HL-60/S4 (cell line): ENCODE results near the gene ATG5.

Experiments used
- in situ Hi-C: fragments of 300-500 bp; cut with MboI; formaldehyde crosslinking; loops from 2 replicates; pipeline ENCODE4 v1.14.3; 2022; ENCODE audit warnings: low sequenced_read_pairs

ATG5 gene

DNA sequence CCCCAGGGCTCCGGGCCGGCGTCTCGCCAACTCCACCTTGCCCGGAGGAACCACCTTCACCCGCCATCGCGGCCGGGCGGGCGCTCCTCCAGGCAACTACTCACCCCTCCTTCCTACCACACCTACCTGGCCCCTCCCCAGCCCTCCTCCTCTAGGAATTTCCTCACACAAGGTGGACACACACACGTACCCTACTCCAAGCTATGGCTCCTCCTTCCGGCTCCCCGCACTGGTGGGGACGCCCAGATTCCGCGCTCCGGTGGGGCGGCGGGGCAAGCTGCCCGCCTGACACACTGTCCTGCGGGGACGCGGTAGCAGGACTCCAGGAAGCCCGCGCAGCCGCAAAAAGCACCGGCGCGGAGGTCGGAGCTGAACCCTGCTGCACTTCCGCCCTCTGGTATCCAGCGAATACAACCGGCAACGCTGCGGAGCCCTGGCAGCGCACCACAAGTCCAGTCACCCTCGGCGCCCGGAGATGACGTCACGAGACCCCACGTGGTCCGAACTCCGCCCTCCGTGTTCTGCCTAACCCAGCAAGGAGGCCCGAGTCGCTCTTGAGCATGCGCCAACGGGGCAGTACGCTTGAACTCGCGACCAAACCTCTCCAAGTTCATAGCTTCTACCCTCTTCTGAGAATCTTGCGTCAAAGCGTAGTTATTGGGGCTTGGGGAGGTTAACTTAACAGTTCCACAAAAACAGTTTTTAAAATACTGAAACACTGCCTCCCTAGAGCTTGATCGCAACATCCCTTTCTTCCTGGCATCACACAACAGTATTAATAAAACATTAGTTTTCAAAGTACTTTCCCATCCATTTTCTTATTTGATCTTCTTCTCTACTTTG lies at the start of gene ATG5:
Gene ATG5, minus strand, starts transcription at position 425 of the 843 bp plus-strand sequence. CDS start 9,552 bp downstream, outside the sequence.
- in situ Hi-C loops, result loop anchor here (25.0 kb wide), 1 partner anchor 237 kb away; no protein-coding TSS in a partner anchor

DNA sequence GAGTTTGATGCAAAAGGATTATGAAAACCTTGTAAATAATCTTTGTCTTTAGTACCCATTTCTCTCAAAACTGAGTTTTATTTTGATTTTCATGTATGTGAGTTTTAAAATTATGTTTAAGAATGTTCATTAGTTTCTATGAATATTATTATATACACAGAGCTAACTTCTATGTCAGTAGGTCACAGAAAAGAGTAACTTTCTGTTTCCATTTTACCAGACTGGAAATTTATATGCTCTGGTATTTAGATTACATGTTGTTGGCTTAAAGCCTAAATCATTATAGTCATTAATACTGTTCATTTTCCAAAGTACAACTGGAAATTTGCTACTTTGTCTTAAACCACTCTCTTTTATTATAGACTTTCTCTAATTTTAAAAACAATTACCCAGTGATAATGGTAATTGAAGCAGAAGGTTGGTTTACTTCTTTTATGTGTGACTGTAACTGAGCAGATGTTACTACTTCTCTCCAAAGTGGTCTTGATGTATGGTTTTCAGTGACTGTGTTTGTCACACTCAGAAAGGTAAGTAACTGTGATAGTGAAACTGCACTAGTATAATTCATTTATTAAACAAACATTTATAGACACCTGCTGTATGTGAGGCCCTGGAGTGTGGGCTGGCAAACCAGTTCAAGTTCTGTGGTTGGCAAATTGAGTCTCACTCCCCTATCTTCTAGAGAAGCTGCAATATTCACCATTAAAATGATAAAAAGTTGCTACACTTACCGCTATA lies 48.1 kb upstream of the ATG5 start:
- in situ Hi-C loops, result no loop called here

DNA sequence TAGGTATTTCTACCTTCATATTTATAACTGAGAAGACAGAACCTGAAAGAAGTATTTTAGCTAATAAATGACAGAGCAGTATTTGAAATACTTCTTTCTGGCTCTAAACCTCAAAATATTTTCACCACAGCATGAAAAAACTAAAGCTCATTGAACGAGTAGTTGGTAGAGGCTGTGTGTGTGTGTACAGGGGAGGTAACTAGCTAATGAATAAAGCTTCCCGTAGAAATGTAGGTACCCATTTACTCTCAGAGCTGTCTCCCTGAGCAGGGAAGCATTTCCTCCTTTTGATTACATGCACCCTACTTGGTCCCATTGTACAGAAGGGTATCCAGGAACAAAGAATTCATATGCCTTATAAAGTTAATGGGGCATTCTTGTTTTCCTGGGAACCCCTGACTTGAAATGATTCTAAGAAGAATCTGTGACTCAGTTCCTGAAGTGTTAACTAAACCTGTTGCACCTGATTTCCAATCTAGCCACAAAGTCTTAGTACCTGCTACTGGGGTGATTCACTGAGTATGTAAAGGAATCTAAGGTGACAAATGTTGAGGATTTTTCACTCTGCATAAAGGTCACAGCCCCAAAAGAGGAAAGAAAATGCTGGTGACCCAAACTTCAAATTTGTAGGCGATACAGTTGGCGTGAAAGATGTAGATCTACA lies 47.4 kb upstream of the ATG5 start:
- in situ Hi-C loops, result no loop called here

DNA sequence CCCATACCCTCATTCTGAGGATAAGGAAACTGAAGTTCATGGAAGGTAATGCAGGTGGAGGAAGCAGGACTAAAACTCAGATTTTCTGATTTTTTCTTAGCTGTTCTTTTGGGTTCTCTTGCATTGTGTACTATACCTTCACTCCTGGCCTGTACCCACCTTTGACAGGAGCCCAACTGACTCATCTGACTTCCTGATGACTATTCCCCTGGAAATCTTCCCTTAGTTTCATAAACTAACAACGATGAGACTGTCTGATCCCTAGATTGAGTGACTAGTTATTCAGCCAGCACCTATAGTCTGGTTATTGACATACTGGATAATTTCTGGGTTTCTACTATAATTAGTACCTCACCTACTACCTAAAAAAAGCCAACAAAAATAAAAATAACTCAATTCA lies 45.1 kb upstream of the ATG5 start:
- in situ Hi-C loops, result no loop called here

DNA sequence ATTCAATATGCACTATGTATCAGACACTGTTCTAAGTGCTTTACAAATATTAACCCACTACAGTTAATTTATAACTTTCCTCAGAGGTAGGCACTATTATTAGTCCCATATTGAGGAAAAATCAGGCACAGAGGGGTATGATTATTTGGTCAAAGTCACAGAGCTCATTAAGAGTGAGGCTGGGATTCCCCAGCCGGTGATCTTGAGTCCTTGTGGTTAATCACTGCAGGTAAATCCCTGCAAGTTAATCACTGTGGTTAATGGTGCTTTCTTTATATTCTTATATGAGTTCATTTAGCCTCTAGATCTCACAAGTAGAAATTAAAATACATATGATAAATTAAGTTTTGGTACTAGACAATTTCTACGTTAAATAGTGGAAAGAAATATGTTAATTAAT lies 44.2 kb upstream of the ATG5 start:
- in situ Hi-C loops, result no loop called here

DNA sequence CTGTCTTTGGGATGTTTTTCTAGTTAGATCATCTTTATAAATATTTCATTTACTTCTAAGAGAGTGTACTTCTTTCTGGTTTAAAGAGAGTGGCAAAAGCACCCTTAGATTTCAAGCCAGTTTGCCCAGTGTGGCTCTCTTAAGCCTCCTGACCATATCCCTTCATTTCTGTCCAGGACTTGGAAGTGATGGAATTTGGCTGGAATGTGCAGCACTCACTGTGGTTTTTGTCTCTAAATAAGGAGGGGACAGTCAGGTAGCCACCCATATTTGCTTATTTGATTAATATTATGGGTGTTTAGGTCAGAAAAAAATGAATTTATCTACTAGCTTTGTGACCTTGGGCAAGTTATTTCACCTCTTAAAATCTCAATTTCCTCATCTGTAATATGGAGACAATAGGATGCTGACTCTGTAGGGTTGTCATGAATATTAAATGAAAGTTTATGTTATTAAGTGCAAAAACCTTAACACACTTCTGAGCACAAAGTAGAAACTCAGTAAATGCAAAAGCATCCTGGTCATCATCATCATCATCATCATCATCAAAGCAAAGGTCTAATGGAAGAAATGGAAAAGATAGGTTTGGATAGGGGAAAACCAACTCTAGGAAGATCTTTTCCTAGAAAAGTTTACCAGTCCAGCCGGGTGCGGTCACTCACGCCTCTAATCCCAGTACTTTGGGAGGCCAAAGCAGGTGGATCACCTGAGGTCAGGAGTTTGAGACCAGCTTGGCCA lies 38.0 kb upstream of the ATG5 start:
- in situ Hi-C loops, result no loop called here

DNA sequence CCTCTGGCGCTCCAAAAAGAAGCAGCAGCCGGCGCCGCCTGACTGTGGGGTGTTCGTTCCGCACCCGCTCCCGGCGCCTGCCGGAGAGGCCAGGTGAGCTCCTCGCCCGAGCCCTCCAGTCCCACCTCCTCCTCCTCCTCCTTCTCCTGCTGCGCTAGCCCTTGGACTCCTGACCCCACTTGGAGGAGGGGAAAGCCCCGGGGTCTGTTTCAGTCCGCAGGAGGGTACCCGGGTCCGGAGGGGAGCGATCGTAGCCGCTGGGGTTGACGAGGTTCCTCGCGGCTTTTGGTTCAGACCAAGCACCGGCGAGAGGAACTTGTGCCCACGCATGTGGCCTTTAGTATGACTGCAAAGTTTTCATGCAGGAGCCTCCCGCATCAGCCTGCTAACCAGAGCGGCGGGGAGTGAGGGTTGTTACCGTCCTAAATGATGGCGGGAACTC lies 35.5 kb upstream of the ATG5 start:
- in situ Hi-C loops, result no loop called here

DNA sequence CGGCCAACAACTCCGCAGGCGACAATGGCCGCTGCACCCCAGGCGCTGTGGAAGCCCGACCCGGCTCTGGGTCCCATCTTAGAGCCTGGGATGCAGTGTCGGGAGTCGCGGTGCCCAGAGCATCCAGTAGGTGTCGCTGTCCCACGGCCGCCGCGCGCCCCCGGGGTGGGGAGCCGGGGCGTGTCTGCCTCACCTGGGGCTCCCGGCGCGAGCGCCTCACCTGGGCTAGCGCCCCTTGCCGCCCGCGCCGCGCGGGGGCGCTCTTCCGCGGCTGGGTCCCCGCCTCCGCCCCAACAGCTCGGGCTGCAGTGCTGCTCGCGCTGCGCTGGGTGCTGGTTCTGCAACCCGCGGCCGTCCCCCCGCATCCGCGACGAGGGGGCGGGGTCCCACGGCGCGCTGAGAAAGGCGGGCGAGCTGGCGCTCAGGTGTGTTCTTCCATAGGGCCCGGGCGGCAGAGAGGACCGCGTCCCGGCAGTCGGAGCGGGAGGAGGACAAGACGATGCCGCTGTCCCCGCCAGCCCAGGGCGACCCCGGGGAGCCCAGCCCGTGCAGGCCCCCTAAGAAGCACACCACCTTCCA lies 34.9 kb upstream of the ATG5 start, which contains the start of gene CRYBG1:
Gene CRYBG1, plus strand, starts transcription at position 308 of the 579 bp plus-strand sequence. Its CDS starts 192 bp downstream, at position 500.
- in situ Hi-C loops, result no loop called here

DNA sequence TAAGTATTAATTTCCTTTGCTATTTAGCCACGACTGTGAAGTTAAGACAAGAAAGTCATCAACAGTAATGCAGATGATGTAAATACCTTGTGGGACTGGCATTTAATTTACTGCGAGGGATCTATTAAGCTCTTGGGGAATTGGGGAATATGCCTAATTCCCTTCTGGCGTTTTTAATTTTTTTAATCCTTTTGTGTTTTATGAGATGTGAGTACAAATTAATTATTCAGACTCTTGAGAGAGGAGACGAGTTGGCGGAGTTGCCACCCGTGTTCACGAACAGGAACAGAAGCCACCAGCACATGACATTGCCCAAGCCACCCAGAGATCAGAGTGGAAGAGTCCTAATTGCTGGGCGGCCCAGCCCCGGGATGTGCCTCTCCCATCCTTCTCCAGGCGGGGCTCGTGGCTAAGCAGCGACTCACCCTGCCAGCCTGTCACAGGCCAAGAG lies 34.4 kb upstream of the ATG5 start:
- in situ Hi-C loops, result no loop called here

DNA sequence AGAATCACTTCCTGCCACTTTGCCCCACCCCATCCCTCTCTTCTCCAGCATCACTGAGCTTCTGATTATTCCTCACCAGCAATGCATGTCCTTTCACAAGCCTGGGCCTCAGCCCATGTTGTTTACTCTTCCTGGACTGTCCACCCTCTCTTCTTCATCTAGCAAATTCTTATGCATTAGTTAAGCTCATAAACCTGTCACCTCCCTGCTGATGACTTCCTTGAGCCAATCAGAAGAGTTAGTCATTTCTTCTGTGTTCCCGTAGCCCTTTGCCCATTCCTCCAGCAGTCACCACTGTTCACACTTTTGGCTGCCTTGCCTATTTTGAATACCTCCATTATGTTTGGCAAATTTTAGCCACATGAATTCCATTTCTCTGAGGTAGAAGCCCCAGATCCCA lies 30.8 kb upstream of the ATG5 start:
- in situ Hi-C loops, result no loop called here

DNA sequence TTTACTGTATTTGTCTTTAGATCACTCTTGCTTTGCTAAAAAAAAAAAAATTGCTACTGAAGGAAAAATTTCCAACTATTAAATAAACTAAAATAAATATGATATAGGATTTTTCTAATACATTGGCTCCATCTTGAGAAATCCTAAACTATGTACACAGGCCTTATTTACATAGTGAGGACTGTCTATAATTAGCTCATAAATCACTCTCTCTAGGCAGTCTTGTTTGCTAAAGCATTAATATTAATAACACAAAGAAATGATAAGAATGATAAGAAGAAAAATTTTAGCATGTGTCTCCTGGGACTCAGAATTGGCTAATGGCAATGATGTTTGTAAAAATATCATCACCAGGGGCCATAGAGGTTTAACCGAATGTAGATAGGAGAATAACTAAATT lies 21.7 kb upstream of the ATG5 start:
- in situ Hi-C loops, result loop anchor here (10.0 to 25.0 kb wide), 2 partner anchors 215 to 638 kb away; no protein-coding TSS in a partner anchor

DNA sequence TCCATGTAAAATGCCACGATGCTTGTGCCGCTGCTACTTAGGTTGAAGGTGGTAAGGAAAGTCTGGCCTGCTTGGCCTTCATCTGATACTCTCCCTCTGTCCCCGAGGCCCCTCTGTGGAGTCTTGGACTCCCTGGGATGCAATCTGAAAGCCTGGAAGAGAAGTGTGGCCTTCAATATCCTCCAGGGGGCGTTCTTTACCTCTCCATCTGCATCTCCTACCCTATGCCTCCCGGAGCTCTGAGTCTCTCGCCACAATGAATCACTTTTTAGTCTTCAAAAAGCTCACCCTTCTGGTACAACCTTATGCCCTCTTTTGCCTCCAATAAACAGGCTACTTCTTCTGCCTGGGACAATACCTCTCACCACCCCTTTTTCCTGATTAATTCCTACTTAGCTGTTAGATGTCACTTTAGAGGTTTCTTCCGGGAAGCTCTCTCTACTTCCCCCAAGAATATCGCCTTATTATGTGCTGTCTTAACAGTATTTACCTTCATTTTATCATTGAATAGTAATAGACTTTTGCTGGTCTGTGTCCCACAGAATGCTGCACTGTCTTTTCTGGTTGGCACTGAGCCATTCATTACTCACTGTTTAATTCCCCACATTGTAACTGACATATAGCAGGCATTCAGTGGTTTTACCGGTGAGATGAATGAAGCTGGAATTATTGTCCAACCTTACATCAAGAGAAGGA lies 13.9 kb upstream of the ATG5 start:
- in situ Hi-C loops, result loop anchor here (10.0 to 25.0 kb wide), 2 partner anchors 223 to 645 kb away; no protein-coding TSS in a partner anchor

DNA sequence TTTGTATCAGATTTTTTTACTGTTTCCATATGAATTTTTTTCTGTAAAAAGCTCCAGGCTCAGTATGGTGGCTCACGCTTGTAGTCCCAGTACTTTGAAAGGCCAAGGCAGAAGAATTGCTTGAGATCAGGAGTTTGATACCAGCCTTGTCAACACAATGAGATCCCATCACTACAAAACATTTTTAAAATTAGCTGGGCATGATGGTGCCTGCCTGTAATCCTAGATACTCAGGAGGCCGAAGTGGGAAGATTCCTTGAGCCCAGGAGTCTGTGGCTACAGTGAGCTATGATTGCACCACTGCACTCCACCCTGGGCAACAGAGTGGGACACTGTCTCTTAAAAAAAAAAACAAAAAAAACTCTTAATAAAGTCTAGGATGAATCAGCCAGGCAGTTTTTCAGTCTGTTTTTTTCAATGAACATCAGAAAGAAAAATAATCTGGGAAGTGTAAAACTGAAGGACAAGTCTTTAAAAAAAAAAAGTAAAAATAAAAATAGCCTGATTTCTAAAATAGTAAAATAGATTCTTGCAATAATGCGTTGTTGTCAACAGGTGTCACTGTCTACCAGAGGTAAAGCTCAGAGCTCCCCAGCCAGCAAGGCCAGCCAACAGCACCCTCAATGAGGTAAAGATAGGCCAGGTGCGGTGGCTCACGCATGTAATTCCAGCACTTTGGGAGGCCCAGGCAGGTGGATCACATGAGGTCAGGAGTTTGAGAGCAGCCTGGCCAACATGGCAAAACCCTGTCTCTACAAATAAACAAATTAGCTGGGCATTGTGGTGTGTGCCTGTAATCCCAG lies 9.3 kb upstream of the ATG5 start:
- in situ Hi-C loops, result loop anchor here (25.0 kb wide), 1 partner anchor 227 kb away; no protein-coding TSS in a partner anchor

DNA sequence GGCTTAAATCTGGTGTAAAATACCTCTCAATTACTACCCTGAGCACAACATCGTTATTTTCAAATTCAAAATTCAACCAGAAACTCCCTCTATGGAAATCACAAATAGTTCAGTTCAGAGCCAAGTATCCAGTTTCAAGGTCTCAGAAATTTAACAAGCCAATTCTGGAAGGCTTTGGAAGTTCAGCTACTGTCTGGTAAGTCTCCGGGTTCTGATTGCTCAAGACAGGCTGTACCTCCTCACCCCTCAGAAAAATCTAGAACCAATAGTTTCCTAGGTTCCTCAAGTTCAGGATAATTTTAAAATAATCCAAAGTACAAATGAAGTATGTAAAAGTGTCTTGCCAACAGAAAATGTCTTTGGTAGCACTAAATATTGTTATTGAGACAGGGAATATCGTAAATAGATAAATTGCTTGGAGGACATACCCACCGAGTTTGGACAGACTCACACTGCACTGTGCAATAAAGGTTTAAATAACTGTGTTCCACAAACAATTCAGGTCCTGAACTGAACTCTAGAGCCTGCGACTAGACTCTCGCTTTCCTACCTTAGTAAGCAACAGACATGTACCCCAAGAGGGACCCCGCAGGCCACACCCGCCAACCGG lies 729 bp downstream of the ATG5 start:
- in situ Hi-C loops, result loop anchor here (25.0 kb wide), 1 partner anchor 237 kb away; no protein-coding TSS in a partner anchor

DNA sequence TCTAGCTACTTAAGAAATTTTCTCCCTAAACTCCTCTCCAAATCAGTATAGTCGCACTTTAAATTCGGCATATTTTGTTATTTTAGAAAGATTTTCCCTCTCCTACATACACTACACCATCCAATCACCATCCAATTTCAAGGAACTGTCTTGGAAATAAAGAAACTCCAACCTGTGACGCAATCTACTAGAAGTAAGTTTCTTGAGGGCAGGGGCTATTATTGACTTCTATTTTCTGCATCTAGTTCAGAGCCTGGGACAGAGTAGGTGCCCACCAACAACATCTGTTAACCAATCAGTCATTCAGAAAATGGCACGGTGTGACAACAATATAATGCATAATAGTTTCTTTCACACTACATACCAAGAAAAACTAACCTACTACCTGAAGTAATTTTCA lies 3.6 kb downstream of the ATG5 start:
- in situ Hi-C loops, result no loop called here

DNA sequence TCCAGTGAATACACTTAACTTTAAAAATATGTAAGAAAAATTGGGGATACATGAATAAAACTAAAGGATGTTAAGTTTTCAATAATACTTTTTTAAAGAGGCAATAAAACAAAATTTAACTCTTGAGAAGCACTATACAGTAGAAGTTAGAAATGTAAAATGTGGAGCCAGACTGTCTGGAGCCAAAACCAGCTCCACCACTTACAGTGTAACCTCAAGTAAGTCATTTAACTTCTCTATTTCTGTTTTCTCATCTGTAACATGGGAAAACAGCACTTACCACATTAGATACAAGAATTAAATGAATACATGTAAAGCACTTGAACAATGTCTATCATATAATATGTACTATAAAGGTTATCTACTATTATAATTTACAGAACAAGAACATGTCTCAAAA lies 6.7 kb downstream of the ATG5 start:
- in situ Hi-C loops, result no loop called here

DNA sequence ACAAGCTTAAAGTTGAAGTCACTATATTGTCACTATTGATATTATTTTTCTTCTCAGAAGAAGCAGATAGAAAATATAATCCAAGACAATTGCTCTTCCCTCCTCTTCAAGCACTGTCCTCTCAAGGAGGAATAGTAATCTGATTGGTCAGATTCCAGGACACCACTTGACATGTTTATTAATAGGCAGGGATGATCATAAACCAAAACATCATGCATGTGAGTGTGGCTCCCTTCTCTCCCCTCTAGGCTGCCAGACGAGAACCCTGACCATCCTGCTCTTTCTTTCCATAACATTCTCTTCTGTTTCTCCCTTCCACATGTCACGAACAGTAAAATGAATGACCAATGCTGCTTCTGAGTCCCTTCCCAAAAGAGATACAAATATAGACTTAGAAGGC lies 7.5 kb downstream of the ATG5 start:
- in situ Hi-C loops, result no loop called here

DNA sequence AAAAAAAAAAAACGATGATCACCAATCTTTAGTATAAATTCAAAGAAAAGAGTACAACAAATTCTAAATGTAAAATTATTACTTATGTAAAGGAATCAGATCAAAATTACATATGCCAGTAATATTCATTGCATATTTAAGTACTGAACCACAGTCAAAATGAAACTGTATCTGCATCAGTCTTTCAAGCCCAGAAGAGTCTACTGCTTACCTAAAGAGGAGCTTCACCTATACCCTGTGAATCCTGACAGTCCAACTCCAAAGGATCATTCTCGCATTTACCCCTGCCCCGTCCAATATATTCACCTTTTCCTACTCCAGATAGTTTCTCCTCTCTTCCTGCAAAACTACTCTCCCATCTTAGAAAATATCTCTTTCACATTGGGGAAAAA lies 9.2 kb downstream of the ATG5 start:
- in situ Hi-C loops, result no loop called here
